ENCODE measurements around the gene LRMDA. TPM values are rescaled to one million over a fixed set of nuclear protein-coding genes. Genes with fewer than 3 reads are reported as not detected.

LRMDA gene
- total RNA-seq, 1 experiment from 2014 or later, result 1.2 TPM

DNA sequence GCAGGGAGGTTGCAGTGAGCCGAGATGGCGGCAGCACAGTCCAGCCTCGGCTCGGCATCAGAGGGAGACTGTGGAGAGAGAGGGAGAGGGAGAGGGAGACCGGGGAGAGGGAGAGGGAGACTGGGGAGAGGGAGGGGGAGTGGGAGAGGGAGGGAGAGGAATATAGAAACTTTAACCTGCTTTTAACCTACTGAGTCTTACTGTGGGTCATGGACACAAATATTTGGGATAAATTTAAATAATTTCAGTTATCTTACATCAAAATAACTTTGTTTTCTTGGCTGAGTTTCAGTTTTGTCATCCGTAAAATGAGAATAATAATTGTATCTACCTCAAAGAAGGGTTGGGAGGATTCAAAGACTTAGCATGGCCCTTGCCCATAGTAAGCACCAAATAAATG is 319.8 kb downstream of the LRMDA start:
- Histone ChIP-seq H3K27me3 (ENCODE audit: low read length) (peaks cover 39% of the 10 kb centered on the region), H3K4me2 (ENCODE audit: low read length) (no peak overlapping the region), H3K27ac (ENCODE audit: low read length) (no peak overlapping the region), H3K9ac (ENCODE audit: low read length) (no peak overlapping the region), H4K20me1 (ENCODE audit: low read length) (no peaks in the 10 kb centered on the region), H3K36me3 (ENCODE audit: low read depth, low read length) (no peaks in the 10 kb centered on the region), H3K9me2 (replicated peaks; ENCODE audit: low read length) (no peaks in the 10 kb centered on the region), H3K79me2 (ENCODE audit: low read length) (no peaks in the 10 kb centered on the region), H2AFZ (ENCODE audit: low read length) (no peak overlapping the region), H3F3A (ENCODE audit: low read length, unreplicated experiment) (no peaks in the 10 kb centered on the region), H3K9me3 (ENCODE audit: low read length) (no peaks in the 10 kb centered on the region), H3K4me1 (ENCODE audit: insufficient read depth, low read length) (no peaks in the 10 kb centered on the region), H3K4me3 (ENCODE audit: low read length) (no peak overlapping the region)
- ATAC-seq (no peak), DNase-seq (no peak)
- POLR2A ChIA-PET (ENCODE audit: unreplicated experiment), result no interaction called here
- CTCF ChIA-PET, result no interaction called here
- intact Hi-C loops (cut with micrococcal nuclease), result no loop called here
- TF ChIP-seq EZH2phosphoT487 (IDR thresholded peaks at IDR 0.05; ENCODE audit: borderline replicate concordance, low read length) (no peak), EZH2 (IDR thresholded peaks at IDR 0.05; ENCODE audit: low read length, unreplicated experiment) (no peak)
- TF ChIP-seq, protein P1, sequence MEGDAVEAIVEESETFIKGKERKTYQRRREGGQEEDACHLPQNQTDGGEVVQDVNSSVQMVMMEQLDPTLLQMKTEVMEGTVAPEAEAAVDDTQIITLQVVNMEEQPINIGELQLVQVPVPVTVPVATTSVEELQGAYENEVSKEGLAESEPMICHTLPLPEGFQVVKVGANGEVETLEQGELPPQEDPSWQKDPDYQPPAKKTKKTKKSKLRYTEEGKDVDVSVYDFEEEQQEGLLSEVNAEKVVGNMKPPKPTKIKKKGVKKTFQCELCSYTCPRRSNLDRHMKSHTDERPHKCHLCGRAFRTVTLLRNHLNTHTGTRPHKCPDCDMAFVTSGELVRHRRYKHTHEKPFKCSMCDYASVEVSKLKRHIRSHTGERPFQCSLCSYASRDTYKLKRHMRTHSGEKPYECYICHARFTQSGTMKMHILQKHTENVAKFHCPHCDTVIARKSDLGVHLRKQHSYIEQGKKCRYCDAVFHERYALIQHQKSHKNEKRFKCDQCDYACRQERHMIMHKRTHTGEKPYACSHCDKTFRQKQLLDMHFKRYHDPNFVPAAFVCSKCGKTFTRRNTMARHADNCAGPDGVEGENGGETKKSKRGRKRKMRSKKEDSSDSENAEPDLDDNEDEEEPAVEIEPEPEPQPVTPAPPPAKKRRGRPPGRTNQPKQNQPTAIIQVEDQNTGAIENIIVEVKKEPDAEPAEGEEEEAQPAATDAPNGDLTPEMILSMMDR (conservative IDR thresholded peaks at IDR 0.05; ENCODE audit: low read depth, low read length), result no peak
- no TSS peak for BruUV-seq (replicated peaks)

DNA sequence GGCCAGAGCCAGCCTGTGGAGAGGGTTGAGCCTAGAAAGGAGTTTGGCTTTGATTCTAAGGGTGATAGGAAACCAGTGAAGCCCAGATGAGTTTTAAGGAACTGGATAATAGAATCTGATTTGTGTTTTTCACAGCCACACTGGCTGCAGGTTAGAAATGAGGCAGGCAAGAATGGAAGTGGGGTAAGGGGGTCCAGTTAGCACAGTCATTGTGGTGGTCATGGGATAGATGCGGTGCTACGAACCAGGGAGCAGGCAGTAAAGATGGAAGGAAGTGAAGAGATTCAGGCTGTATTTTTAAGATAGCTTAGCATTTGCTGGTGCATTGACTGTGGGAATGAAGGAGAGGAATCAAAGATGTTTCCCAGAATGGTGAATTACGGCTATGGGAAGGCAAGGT is 322.2 kb downstream of the LRMDA start:
- intact Hi-C loops (cut with micrococcal nuclease), result no loop called here
- Histone ChIP-seq H3K27me3 (ENCODE audit: low read length) (peaks cover 49% of the 10 kb centered on the region), H3K4me2 (ENCODE audit: low read length) (no peak overlapping the region), H3K4me1 (ENCODE audit: insufficient read depth, low read length) (no peaks in the 10 kb centered on the region), H3F3A (ENCODE audit: low read length, unreplicated experiment) (no peaks in the 10 kb centered on the region), H3K9ac (ENCODE audit: low read length) (no peak overlapping the region), H3K27ac (ENCODE audit: low read length) (no peak overlapping the region), H3K36me3 (ENCODE audit: low read depth, low read length) (no peaks in the 10 kb centered on the region), H2AFZ (ENCODE audit: low read length) (no peak overlapping the region), H4K20me1 (ENCODE audit: low read length) (no peaks in the 10 kb centered on the region), H3K79me2 (ENCODE audit: low read length) (no peaks in the 10 kb centered on the region), H3K4me3 (ENCODE audit: low read length) (no peak overlapping the region), H3K9me3 (ENCODE audit: low read length) (no peaks in the 10 kb centered on the region), H3K9me2 (replicated peaks; ENCODE audit: low read length) (no peaks in the 10 kb centered on the region)
- ChIA-PET POLR2A (ENCODE audit: unreplicated experiment) (no interaction called here), CTCF (no interaction called here)
- no peak for DNase-seq
- TF ChIP-seq EZH2 (IDR thresholded peaks at IDR 0.05; ENCODE audit: low read length, unreplicated experiment) (no peak), EZH2phosphoT487 (IDR thresholded peaks at IDR 0.05; ENCODE audit: borderline replicate concordance, low read length) (no peak)
- TF ChIP-seq, protein P1 (conservative IDR thresholded peaks at IDR 0.05; ENCODE audit: low read depth, low read length), result no peak
- no peak for ATAC-seq
- no TSS peak for BruUV-seq (replicated peaks)

DNA sequence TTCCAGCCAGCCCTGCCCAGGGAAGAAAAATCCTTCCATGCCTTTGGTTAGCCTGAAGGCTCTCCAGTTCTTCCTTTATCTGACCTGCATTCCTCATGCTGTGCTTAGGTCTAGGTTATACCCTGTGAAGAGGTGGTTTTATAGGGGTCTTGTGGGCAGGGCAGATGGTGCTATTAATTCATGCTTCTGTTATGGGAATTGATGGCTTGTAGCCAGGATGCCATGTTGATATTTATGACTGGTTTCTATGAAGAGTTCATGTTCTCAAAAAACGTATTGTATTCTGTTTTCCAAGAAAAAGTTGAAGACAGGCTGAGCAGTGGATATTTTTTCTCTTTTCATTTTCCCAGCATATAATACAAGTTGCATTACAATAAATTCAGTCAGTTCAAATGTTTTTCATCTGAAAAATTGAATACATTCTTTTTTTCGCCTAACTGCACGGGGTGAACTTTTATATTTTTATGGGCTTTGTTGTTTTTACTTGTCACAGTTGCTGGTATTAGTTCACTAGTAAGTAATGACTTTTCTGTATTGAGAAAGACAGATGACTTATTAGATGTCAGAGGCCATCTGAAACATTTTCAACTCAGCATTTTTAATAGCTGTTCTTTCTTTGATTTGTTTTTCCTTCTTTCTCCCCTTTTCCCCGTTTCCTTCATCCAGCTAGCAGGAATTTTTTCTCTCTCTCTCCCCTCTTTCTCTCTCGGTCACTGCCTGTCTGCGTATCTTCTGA is 322.8 kb downstream of the LRMDA start:
- ChIA-PET CTCF (no interaction called here), POLR2A (ENCODE audit: unreplicated experiment) (interaction anchor here (0.6 kb wide), 1 partner anchor 17 kb away, joined by 4 read pairs; no protein-coding TSS in a partner anchor)
- intact Hi-C loops (cut with micrococcal nuclease), result no loop called here
- H4K20me1 ChIP-seq (ENCODE audit: low read length), result no peaks in the 10 kb centered on the region
- no peak overlapping the region for H2AFZ ChIP-seq (ENCODE audit: low read length)
- H3K4me3 ChIP-seq (ENCODE audit: low read length), result no peak overlapping the region
- no peak overlapping the region for H3K4me2 ChIP-seq (ENCODE audit: low read length)
- H3F3A ChIP-seq (ENCODE audit: low read length, unreplicated experiment), result no peaks in the 10 kb centered on the region
- H3K9me2 ChIP-seq (replicated peaks; ENCODE audit: low read length), result no peaks in the 10 kb centered on the region
- TF ChIP-seq EZH2phosphoT487 (IDR thresholded peaks at IDR 0.05; ENCODE audit: borderline replicate concordance, low read length), result no peak
- no peak for TF ChIP-seq EZH2 (IDR thresholded peaks at IDR 0.05; ENCODE audit: low read length, unreplicated experiment)
- BruUV-seq (replicated peaks), result no TSS peak
- H3K9me3 ChIP-seq (ENCODE audit: low read length), result no peaks in the 10 kb centered on the region
- H3K27me3 ChIP-seq (ENCODE audit: low read length), result peaks cover 53% of the 10 kb centered on the region
- ATAC-seq (no peak), DNase-seq (no peak)
- no peaks in the 10 kb centered on the region for H3K36me3 ChIP-seq (ENCODE audit: low read depth, low read length)
- no peaks in the 10 kb centered on the region for H3K79me2 ChIP-seq (ENCODE audit: low read length)
- no peak overlapping the region for H3K9ac ChIP-seq (ENCODE audit: low read length)
- no peaks in the 10 kb centered on the region for H3K4me1 ChIP-seq (ENCODE audit: insufficient read depth, low read length)
- no peak overlapping the region for H3K27ac ChIP-seq (ENCODE audit: low read length)
